IMR-90 (cell line): ENCODE results near the gene AGPS. TPM values are rescaled to one million over a fixed set of nuclear protein-coding genes. Genes with fewer than 3 reads are reported as not detected.
"Not testable (repeated sequence)": the region's sequence is repeated elsewhere in the genome, so short reads cannot be mapped to it uniquely, and the experiment has no call there.

Experiments
- ATAC-seq: fragments of 200-7000 bp; cut with Tn5 transposase; 2 replicates; pipeline ENCODE4 v1.9.1; 2020; ENCODE audit warnings: low read depth, mild to moderate bottlenecking, moderate library complexity
- BruUV-seq: library from RNA; stranded (reverse); fragments of 400-500 nt; replicated peaks from 2 replicates; lab custom pipeline; 2021; lab: Mats Ljungman, UMichigan
- CTCF ChIA-PET: fragments of 300-600 bp; formaldehyde crosslinking; extraction: SDS; loops from one replicate; lab custom pipeline; 2021; ENCODE audit warnings: antibody characterized with exemption; lab: Yijun Ruan, JAX
- POLR2A ChIA-PET: fragments of 300-600 bp; sonication (Branson Sonifier 250); formaldehyde crosslinking; loops from one replicate; lab custom pipeline; 2022; ENCODE audit warnings: antibody characterized with exemption; ENCODE audit not compliant: unreplicated experiment; lab: Charles Lee
- DNase-seq: peaks from one replicate; pipeline ENCODE4 v3.0.0; 2013
- H2AFZ ChIP-seq: replicated peaks from 2 replicates; pipeline ENCODE3; 2013; ENCODE audit warnings: low read length, mild to moderate bottlenecking; ENCODE audit not compliant: poor library complexity
- H2AK5ac ChIP-seq: 2 replicates; pipeline ENCODE4 v1.6.1; 2013; ENCODE audit warnings: low read depth, low read length, inconsistent platforms
- H2AK9ac ChIP-seq: replicated peaks from 2 replicates; pipeline ENCODE3; 2013; ENCODE audit warnings: mild to moderate bottlenecking, low read depth, low read length, moderate library complexity; ENCODE audit not compliant: poor library complexity
- H2BK120ac ChIP-seq: 2 replicates; pipeline ENCODE4 v1.6.1; 2013; ENCODE audit warnings: low read depth, low read length, inconsistent platforms
- H2BK15ac ChIP-seq: 3 replicates; pipeline ENCODE4 v1.6.1; 2013; ENCODE audit warnings: low read depth, low read length, inconsistent platforms
- H2BK20ac ChIP-seq: 2 replicates; pipeline ENCODE4 v1.6.1; 2013; ENCODE audit warnings: low read depth, mild to moderate bottlenecking, inconsistent platforms, low read length, moderate library complexity
- H2BK5ac ChIP-seq: 2 replicates; pipeline ENCODE4 v1.6.1; 2013; ENCODE audit warnings: mild to moderate bottlenecking, low read depth, low read length, inconsistent platforms; ENCODE audit not compliant: poor library complexity, severe bottlenecking
- H3K14ac ChIP-seq: replicated peaks from 2 replicates; pipeline ENCODE4 v1.6.1; 2013; ENCODE audit warnings: low read depth, low read length, inconsistent platforms
- H3K18ac ChIP-seq: 2 replicates; pipeline ENCODE4 v1.6.1; 2013; ENCODE audit warnings: low read depth, low read length, control low read depth
- H3K23ac ChIP-seq: 2 replicates; pipeline ENCODE4 v1.6.1; 2013; ENCODE audit warnings: low read depth, low read length, inconsistent platforms
- H3K27ac ChIP-seq: 2 replicates; pipeline ENCODE4 v1.5.1; 2013; ENCODE audit warnings: mild to moderate bottlenecking, control low read depth, low read length; ENCODE audit not compliant: insufficient read depth
- H3K27me3 ChIP-seq: 2 replicates; pipeline ENCODE4 v1.6.1; 2013; ENCODE audit warnings: low read length; ENCODE audit not compliant: control insufficient read depth, insufficient read depth
- H3K36me3 ChIP-seq: 2 replicates; pipeline ENCODE4 v1.6.1; 2013; ENCODE audit warnings: low read length, mixed read lengths; ENCODE audit not compliant: control insufficient read depth, insufficient read depth
- H3K4ac ChIP-seq: 2 replicates; pipeline ENCODE4 v1.6.1; 2013; ENCODE audit warnings: low read depth, low read length, inconsistent platforms
- H3K4me1 ChIP-seq: 2 replicates; pipeline ENCODE4 v1.6.1; 2013; ENCODE audit warnings: low read length, mixed read lengths; ENCODE audit not compliant: control insufficient read depth, insufficient read depth
- H3K4me2 ChIP-seq: 2 replicates; pipeline ENCODE4 v1.6.1; 2013; ENCODE audit warnings: low read depth, mild to moderate bottlenecking, control low read depth, low read length, moderate library complexity
- H3K4me3 ChIP-seq: 2 replicates; pipeline ENCODE4 v1.5.1; 2013; ENCODE audit warnings: low read depth, mild to moderate bottlenecking, control low read depth, low read length, moderate library complexity; ENCODE audit not compliant: insufficient read depth
- H3K56ac ChIP-seq: 2 replicates; pipeline ENCODE4 v1.6.1; 2013; ENCODE audit warnings: low read length, inconsistent platforms; ENCODE audit not compliant: insufficient read depth; ENCODE audit errors: extremely low read depth
- H3K79me1 ChIP-seq, 2 experiments: 2 replicates each; pipeline ENCODE4 v1.6.1; 2013; ENCODE audit warnings: low read length in 2 of 2, inconsistent platforms in 1 of 2, low read depth in 1 of 2
- H3K9ac ChIP-seq: 2 replicates; pipeline ENCODE4 v1.6.1; 2013; ENCODE audit warnings: low read depth, low read length, control low read depth
- H3K9me1 ChIP-seq: 2 replicates; pipeline ENCODE4 v1.6.1; 2013; ENCODE audit warnings: low read length, inconsistent platforms; ENCODE audit not compliant: insufficient read depth
- H3K9me3 ChIP-seq: 2 replicates; pipeline ENCODE4 v1.6.1; 2013; ENCODE audit warnings: low read length; ENCODE audit not compliant: control insufficient read depth, insufficient read depth
- H4K20me1 ChIP-seq: 2 replicates; pipeline ENCODE4 v1.6.1; 2013; ENCODE audit warnings: low read length, inconsistent platforms; ENCODE audit not compliant: insufficient read depth
- H4K5ac ChIP-seq: 2 replicates; pipeline ENCODE4 v1.6.1; 2013; ENCODE audit warnings: mild to moderate bottlenecking, low read depth, low read length, control low read depth
- H4K8ac ChIP-seq, 2 experiments: 2 replicates each; pipeline ENCODE4 v1.6.1; 2013; ENCODE audit warnings: low read depth in 2 of 2, low read length in 2 of 2, control low read depth in 1 of 2, inconsistent platforms in 1 of 2
- H4K91ac ChIP-seq: 2 replicates; pipeline ENCODE4 v1.6.1; 2013; ENCODE audit warnings: low read depth, low read length, inconsistent platforms; ENCODE audit not compliant: insufficient read depth
- MAFK ChIP-seq: IDR thresholded peaks from 2 replicates; pipeline ENCODE4 v1.6.1; 2012; ENCODE audit warnings: low read depth, low read length, improper control_type of control experiment
- MXI1 ChIP-seq: IDR thresholded peaks from 2 replicates; pipeline ENCODE4 v1.6.1; 2012; ENCODE audit warnings: low read depth, mild to moderate bottlenecking, low read length, moderate library complexity, borderline replicate concordance
- NFE2L2 ChIP-seq: fragments of 150-350 bp; IDR thresholded peaks from 2 replicates; pipeline ENCODE4 v1.6.1; 2016; ENCODE audit warnings: low read depth, mild to moderate bottlenecking, low read length
- POLR2A ChIP-seq: IDR thresholded peaks from 2 replicates; pipeline ENCODE4 v1.6.1; 2012; ENCODE audit warnings: mild to moderate bottlenecking, low read depth, low read length
- RFX5 ChIP-seq: IDR thresholded peaks from 2 replicates; pipeline ENCODE4 v1.8.0; 2012; ENCODE audit warnings: low read depth, mild to moderate bottlenecking, low read length, moderate library complexity
- WGBS, 2 experiments: methylation state at CpG; one replicate each; pipeline versions ENCODE4 v1.1.5 to v1.1.7; 2013; ENCODE audit warnings: missing lambda C conversion rate in 2 of 2; ENCODE audit not compliant: insufficient read length in 1 of 2; ENCODE audit errors: extremely low coverage in 2 of 2; 5-methylcytosine and 5-hydroxymethylcytosine counted together
- dilution Hi-C: fragments of 300-500 bp; cut with HindIII; formaldehyde crosslinking; loops from one replicate; pipeline ENCODE4 v1.14.3; 2018; ENCODE audit warnings: low sequenced_read_pairs; ENCODE audit not compliant: unreplicated experiment
- in situ Hi-C: fragments of 300-500 bp; cut with MboI; formaldehyde crosslinking; loops from 3 replicates; pipeline ENCODE4 v1.14.3; 2019; ENCODE audit warnings: low sequenced_read_pairs, inconsistent platforms, mixed read lengths
- intact Hi-C: fragments of 100-400 bp; cut with micrococcal nuclease; formaldehyde crosslinking; loops from 2 replicates; pipeline ENCODE4 v1.10.0; 2022
- polyA plus RNA-seq, 3 experiments: library from polyadenylated mRNA; depleted of rRNA; stranded (reverse); fragments of >200 nt; gene quantifications; 2 replicates each; pipeline ENCODE4 v1.2.3, GENCODE V29; 2012; ENCODE audit warnings: low replicate concordance in 1 of 3
- total RNA-seq: library from RNA; depleted of rRNA; stranded (reverse); fragments of >200 nt; gene quantifications from 2 replicates; pipeline ENCODE4 v1.2.3, GENCODE V29; 2012
- TF ChIP-seq, protein P1 (sequence below): fragments of 150-350 bp; IDR thresholded peaks from 2 replicates; pipeline ENCODE4 v1.6.1; 2016; ENCODE audit warnings: low read depth, mild to moderate bottlenecking, low read length, moderate library complexity, borderline replicate concordance

AGPS gene
- total and polyA plus RNA-seq, 2 of the 4 experiments (the other 2 are of a cell fraction) = 6.6 to 18.6 TPM

DNA sequence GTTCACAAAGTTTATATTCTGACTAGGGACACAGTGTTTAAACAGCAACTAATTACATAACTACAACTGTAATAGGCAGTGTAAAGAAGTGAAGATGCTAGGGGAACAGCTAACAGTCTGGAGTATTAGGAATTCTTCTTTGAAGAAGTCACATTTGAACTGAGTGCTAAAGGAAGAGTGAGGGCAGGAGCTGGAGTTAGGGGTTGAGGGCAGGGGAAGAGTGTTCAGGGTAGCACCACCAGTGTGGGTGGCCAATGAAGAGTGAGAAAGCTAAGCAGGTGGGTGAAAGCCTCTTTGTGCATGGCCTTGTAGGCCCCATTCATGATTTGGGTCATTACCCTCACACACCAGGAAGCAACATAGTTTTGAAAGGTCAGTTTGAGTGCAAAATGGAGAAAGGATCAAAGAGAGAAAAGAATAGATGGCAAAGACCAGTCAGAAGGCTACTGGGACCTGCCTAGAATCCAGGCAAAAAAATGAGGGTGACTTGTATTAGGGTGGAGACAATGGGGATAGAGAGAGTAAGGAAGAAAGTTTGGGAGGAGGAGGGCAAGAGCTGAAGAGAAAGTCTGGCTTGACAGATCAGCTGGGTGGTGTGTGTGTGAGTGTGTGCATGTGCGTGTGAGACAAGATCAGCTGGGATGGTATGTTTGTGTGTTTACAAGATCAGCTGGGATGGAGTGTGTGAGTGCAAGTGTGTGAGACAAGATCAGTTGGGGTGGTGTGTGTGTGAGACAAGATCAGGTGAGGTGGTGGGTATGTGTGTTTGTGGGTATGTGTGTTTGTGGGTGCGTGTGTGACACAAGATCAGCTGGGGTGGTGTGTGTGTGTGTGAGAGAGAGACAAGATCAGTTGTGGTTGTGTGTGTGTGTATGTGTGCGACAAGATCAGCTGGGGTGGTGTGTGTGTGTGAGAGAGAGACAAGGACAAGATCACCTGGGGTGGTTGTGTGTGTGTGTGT is 43.6 kb upstream of the AGPS start:
- H2BK5ac ChIP-seq = peak overlapping the region; percentile 17
- no peak overlapping the region for H3K4me3 ChIP-seq
- no peak overlapping the region for H2AK5ac ChIP-seq
- H3K79me1 ChIP-seq = peaks cover 0 to 3% of the 10 kb centered on the region in 2 experiments; a peak in 2 of 4 replicates
- no TSS peak for BruUV-seq
- CTCF ChIA-PET = interaction anchor here (0.7 to 1.2 kb wide), 3 partner anchors 22 to 117 kb away, joined by 3 to 4 read pairs (median 4); no protein-coding TSS in a partner anchor
- no peak overlapping the region; the same call in 1 of the 2 replicates for H3K18ac ChIP-seq
- no peak overlapping the region for H2BK120ac ChIP-seq
- H3K9me1 ChIP-seq = peaks cover 10% of the 10 kb centered on the region; the same call in 1 of the 2 replicates
- no peaks in the 10 kb centered on the region for H3K27me3 ChIP-seq
- no peaks in the 10 kb centered on the region for H3K36me3 ChIP-seq
- peak overlapping the region; percentile 65 for H2AK9ac ChIP-seq
- H2BK15ac ChIP-seq = no peak overlapping the region
- no peaks in the 10 kb centered on the region for H3K9me3 ChIP-seq
- no peak overlapping the region for H3K56ac ChIP-seq
- peak overlapping the region; percentile 29; the same call in 1 of the 2 replicates for H3K14ac ChIP-seq
- in situ Hi-C loops (no loop called here), dilution Hi-C loops (no loop called here), intact Hi-C loops (no loop called here)
- TF ChIP-seq MXI1 = no peak
- TF ChIP-seq NFE2L2 = no peak
- TF ChIP-seq, protein P1, sequence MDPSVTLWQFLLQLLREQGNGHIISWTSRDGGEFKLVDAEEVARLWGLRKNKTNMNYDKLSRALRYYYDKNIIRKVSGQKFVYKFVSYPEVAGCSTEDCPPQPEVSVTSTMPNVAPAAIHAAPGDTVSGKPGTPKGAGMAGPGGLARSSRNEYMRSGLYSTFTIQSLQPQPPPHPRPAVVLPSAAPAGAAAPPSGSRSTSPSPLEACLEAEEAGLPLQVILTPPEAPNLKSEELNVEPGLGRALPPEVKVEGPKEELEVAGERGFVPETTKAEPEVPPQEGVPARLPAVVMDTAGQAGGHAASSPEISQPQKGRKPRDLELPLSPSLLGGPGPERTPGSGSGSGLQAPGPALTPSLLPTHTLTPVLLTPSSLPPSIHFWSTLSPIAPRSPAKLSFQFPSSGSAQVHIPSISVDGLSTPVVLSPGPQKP = no peak
- TF ChIP-seq MAFK = no peak
- no peak for TF ChIP-seq POLR2A
- TF ChIP-seq RFX5 = no peak
- H3K4me2 ChIP-seq = no peak overlapping the region
- no peak overlapping the region for H3K27ac ChIP-seq
- H3K4ac ChIP-seq = no peak overlapping the region
- no peak overlapping the region for H4K5ac ChIP-seq
- WGBS, 2 experiments = 94% methylated on average over 3 of the region's 3 CpGs; no CpG with 5 or more reads in 1 of the 2 experiments
- no peak overlapping the region for H3K23ac ChIP-seq
- peaks cover 2% of the 10 kb centered on the region; the same call in 1 of the 2 replicates for H3K4me1 ChIP-seq
- POLR2A ChIA-PET = no interaction called here
- peak overlapping the region; percentile 44 for H2AFZ ChIP-seq
- DNase-seq (no peak), ATAC-seq (no peak)
- H4K91ac ChIP-seq = no peak overlapping the region
- H4K8ac ChIP-seq = no peak overlapping the region
- no peak overlapping the region for H3K9ac ChIP-seq
- no peak overlapping the region for H2BK20ac ChIP-seq
- no peaks in the 10 kb centered on the region for H4K20me1 ChIP-seq

DNA sequence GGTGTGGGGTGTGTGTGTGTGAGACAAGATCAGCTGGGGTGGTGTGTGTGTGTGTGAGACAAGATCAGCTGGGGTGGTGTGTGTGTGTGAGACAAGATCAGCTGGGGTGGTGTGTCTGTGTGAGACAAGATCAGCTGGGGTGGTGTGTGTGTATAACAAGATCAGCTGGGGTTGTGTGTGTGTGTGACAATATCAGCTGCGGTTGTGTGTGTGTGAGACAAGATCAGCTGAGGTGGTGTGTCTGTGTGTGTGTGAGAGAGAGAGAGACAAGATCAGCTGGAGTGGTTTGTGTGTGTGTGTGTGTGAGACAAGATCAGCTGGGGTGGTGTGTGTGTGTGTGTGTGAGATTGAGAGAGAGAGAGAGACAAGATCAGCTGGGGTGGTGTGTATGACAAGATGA is 41.9 kb upstream of the AGPS start:
- POLR2A ChIA-PET, H4K91ac ChIP-seq, H3K4me3 ChIP-seq, H3K14ac ChIP-seq, dilution Hi-C loops, in situ Hi-C loops, H3K56ac ChIP-seq, H2AK5ac ChIP-seq, H2AK9ac ChIP-seq, H2BK5ac ChIP-seq, H3K4me1 ChIP-seq, H2AFZ ChIP-seq, H2BK20ac ChIP-seq, H3K23ac ChIP-seq, H2BK15ac ChIP-seq, ATAC-seq, H3K27ac ChIP-seq, H4K20me1 ChIP-seq, H3K27me3 ChIP-seq, H3K4ac ChIP-seq, H3K79me1 ChIP-seq, BruUV-seq, H3K4me2 ChIP-seq, H3K18ac ChIP-seq, H3K9me3 ChIP-seq, DNase-seq, H4K8ac ChIP-seq, H2BK120ac ChIP-seq, H4K5ac ChIP-seq, H3K36me3 ChIP-seq, H3K9ac ChIP-seq: not testable (repeated sequence)
- CTCF ChIA-PET = interaction anchor here (1.1 kb wide), 1 partner anchor 24 kb away, joined by 3 read pairs; no protein-coding TSS in a partner anchor
- intact Hi-C loops = loop anchor here (5.0 kb wide), 1 partner anchor 37 kb away; no protein-coding TSS in a partner anchor
- H3K9me1 ChIP-seq = peaks cover 10% of the 10 kb centered on the region; the same call in 1 of the 2 replicates
- no CpG with 5 or more reads among the region's 1 CpG for WGBS, 2 experiments
